K562 (cell line): ENCODE data around the gene MXRA7. TPM values are rescaled to one million over a fixed set of nuclear protein-coding genes. Genes with fewer than 3 reads are reported as not detected.

Experiments
- CLOCK ChIP-seq: fragments of 250-450 bp; sonication (Bioruptor Pico); IDR thresholded peaks from 2 replicates; pipeline ENCODE4 v1.4.0; 2020; ENCODE audit warnings: mild to moderate bottlenecking, moderate library complexity, borderline replicate concordance
- COPS2 ChIP-seq: fragments of 450-650 bp; conservative IDR thresholded peaks from 2 replicates; pipeline ENCODE4 v1.6.1; 2016; ENCODE audit warnings: mild to moderate bottlenecking, moderate library complexity
- DPF2 ChIP-seq: fragments of 450-650 bp; IDR thresholded peaks from 2 replicates; pipeline ENCODE4 v1.6.1; 2016
- E2F1 ChIP-seq: sonication (generic); formaldehyde crosslinking; IDR thresholded peaks from 2 replicates; pipeline ENCODE4 v1.8.1; 2023; ENCODE audit warnings: mild to moderate bottlenecking, missing genetic modification reagents, moderate library complexity
- EHMT2 ChIP-seq: fragments of 450-650 bp; IDR thresholded peaks from 2 replicates; pipeline ENCODE4 v1.6.1; 2018; ENCODE audit warnings: antibody characterized with exemption
- ERF ChIP-seq: fragments of 450-650 bp; formaldehyde crosslinking; IDR thresholded peaks from 2 replicates; pipeline ENCODE4 v1.4.0; 2020; ENCODE audit warnings: mild to moderate bottlenecking, mixed read lengths
- ESRRB ChIP-seq: fragments of 250-450 bp; sonication (Bioruptor Pico); IDR thresholded peaks from 2 replicates; pipeline ENCODE4 v1.5.0; 2020; ENCODE audit warnings: mild to moderate bottlenecking, moderate library complexity, borderline replicate concordance
- FOXK1 ChIP-seq: sonication (generic); formaldehyde crosslinking; IDR thresholded peaks from 2 replicates; pipeline ENCODE4 v1.8.0; 2022; ENCODE audit warnings: missing genetic modification reagents, mild to moderate bottlenecking, borderline replicate concordance
- GMEB1 ChIP-seq: fragments of 250-450 bp; sonication (Bioruptor Pico); IDR thresholded peaks from 2 replicates; pipeline ENCODE4 v1.4.0; 2020; ENCODE audit warnings: mild to moderate bottlenecking
- KDM5B ChIP-seq: fragments of 200-600 bp; sonication (generic); IDR thresholded peaks from 2 replicates; pipeline ENCODE4 v1.6.1; 2012; ENCODE audit warnings: low read depth, mild to moderate bottlenecking, moderate library complexity, low read length, control low read depth, inconsistent platforms; ENCODE audit not compliant: insufficient replicate concordance
- L3MBTL2 ChIP-seq: fragments of 450-650 bp; IDR thresholded peaks from 2 replicates; pipeline ENCODE4 v1.6.1; 2016; ENCODE audit warnings: mild to moderate bottlenecking, moderate library complexity
- MEIS2 ChIP-seq: fragments of 450-650 bp; IDR thresholded peaks from 2 replicates; pipeline ENCODE4 v1.6.1; 2014; ENCODE audit warnings: mild to moderate bottlenecking; ENCODE audit not compliant: partially characterized antibody
- NBN ChIP-seq: fragments of 450-650 bp; IDR thresholded peaks from 2 replicates; pipeline ENCODE4 v1.6.1; 2016; ENCODE audit warnings: low read depth, mild to moderate bottlenecking
- PTRF ChIP-seq: fragments of 450-650 bp; IDR thresholded peaks from 2 replicates; pipeline ENCODE4 v1.6.1; 2016; ENCODE audit warnings: mild to moderate bottlenecking, missing genetic modification characterization, missing compliant biosample characterization
- RAD51 ChIP-seq: fragments of 450-650 bp; IDR thresholded peaks from 2 replicates; pipeline ENCODE4 v1.7.1; 2016; ENCODE audit warnings: low read depth, mild to moderate bottlenecking, borderline replicate concordance
- RBM17 ChIP-seq: fragments of 200-400 bp; formaldehyde crosslinking; IDR thresholded peaks from 2 replicates; pipeline ENCODE4 v1.6.1; 2017; ENCODE audit warnings: low read depth, mild to moderate bottlenecking, low read length, borderline replicate concordance
- SMAD4 ChIP-seq: fragments of 250-450 bp; sonication (Bioruptor Pico); conservative IDR thresholded peaks from 2 replicates; pipeline ENCODE4 v1.8.0; 2021; ENCODE audit warnings: inconsistent platforms, mild to moderate bottlenecking, moderate library complexity
- SUPT5H ChIP-seq: fragments of 450-650 bp; IDR thresholded peaks from 2 replicates; pipeline ENCODE4 v1.6.1; 2016
- ZKSCAN1 ChIP-seq: fragments of 150-350 bp; IDR thresholded peaks from 2 replicates; pipeline ENCODE4 v1.6.1; 2016; ENCODE audit warnings: low read depth, low read length
- ZNF253 ChIP-seq: fragments of 250-450 bp; sonication (Bioruptor Pico); conservative IDR thresholded peaks from 2 replicates; pipeline ENCODE4 v1.6.1; 2021; ENCODE audit warnings: mild to moderate bottlenecking
- ZNF584 ChIP-seq: fragments of 200-800 bp; sonication (Bioruptor generic); IDR thresholded peaks from 2 replicates; pipeline ENCODE4 v1.6.1; 2016; ENCODE audit warnings: low read depth, mild to moderate bottlenecking, missing genetic modification characterization, missing compliant biosample characterization
- ZNF766 ChIP-seq: fragments of 200-800 bp; sonication (Bioruptor generic); conservative IDR thresholded peaks from 2 replicates; pipeline ENCODE4 v1.6.1; 2016; ENCODE audit warnings: missing genetic modification characterization, missing compliant biosample characterization
- polyA plus RNA-seq, 8 experiments: library from polyadenylated mRNA; depleted of rRNA in 4 of 8; stranded (reverse) in 5 of 8; unstranded in 3 of 8; fragments of >200 nt; fragmentation: Nextera tagmentation in 2 of 8; fragmentation: Illumina TruSeq in 1 of 8; extraction: Ambion mirVana in 2 of 8; extraction: Trizol in 1 of 8; gene quantifications; 2 replicates each; pipeline versions ENCODE4 v1.2.1 to v1.2.3, GENCODE V29; 2011 to 2014; ENCODE audit warnings: inconsistent platforms in 1 of 8, missing spikeins in 1 of 8
- total RNA-seq, 7 experiments: library from RNA; depleted of rRNA in 6 of 7; stranded (reverse); fragments of >200 nt in 6 of 7; fragmentation: Illumina TruSeq in 2 of 7; extraction: Trizol in 2 of 7; gene quantifications; 2 replicates each; pipeline versions ENCODE4 v1.2.1 to v1.2.3, GENCODE V29; 2011 to 2021; ENCODE audit warnings: low replicate concordance in 1 of 7
- TF ChIP-seq, protein P1 (sequence below), 2 experiments: fragments of 250-450 bp in 1 of 2; fragments of 450-650 bp in 1 of 2; sonication (Bioruptor Pico) in 1 of 2; IDR thresholded peaks; 2 replicates each; pipeline versions ENCODE4 v1.6.1 to v1.8.0; 2016 to 2021; ENCODE audit warnings: mild to moderate bottlenecking in 2 of 2, moderate library complexity in 2 of 2, missing compliant biosample characterization in 1 of 2, missing genetic modification characterization in 1 of 2

The MXRA7 gene
- total and polyA plus RNA-seq, 9 of the 15 experiments (the other 6 are each of a cell fraction or from before 2014, with no cell fraction given) = 2.6 to 38.4 (median 14.3) TPM

GRCh38 chr17:76643553-76644148 lies 67.1 kb downstream of the MXRA7 start, which contains the start of gene ST6GALNAC1 (continued):
- TF ChIP-seq, protein P1, sequence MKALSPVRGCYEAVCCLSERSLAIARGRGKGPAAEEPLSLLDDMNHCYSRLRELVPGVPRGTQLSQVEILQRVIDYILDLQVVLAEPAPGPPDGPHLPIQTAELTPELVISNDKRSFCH (CRISPR knock-in tag; IDR thresholded peaks at IDR 0.05) = no peak
- TF ChIP-seq, protein P1 (tag; IDR thresholded peaks at IDR 0.05) = 0 out of 2 replicates have a peak, but pooled peaks have one; percentile 58
- no peak for TF ChIP-seq ZNF253 (CRISPR knock-in tag)
- TF ChIP-seq RAD51 = no peak
- 0 out of 2 replicates have a peak, but pooled peaks have one; percentile 57 for TF ChIP-seq PTRF
- peak; percentile 38 for TF ChIP-seq MEIS2
- TF ChIP-seq ERF = peak; percentile 33; the same call in 1 of the 2 replicates
- peak; percentile 73 for TF ChIP-seq ZNF766
- no peak for TF ChIP-seq CLOCK (CRISPR knock-in tag)
- peak; percentile 79; the same call in 1 of the 2 replicates for TF ChIP-seq DPF2
- TF ChIP-seq SMAD4 (CRISPR knock-in tag) = peak; percentile 53; the same call in 1 of the 2 replicates
- 0 out of 2 replicates have a peak, but pooled peaks have one; percentile 70 for TF ChIP-seq ZNF584 (CRISPR knock-in tag)
- 0 out of 2 replicates have a peak, but pooled peaks have one; percentile 26 for TF ChIP-seq ZKSCAN1
- TF ChIP-seq RBM17 = no peak
- TF ChIP-seq L3MBTL2 = peak; percentile 92
- TF ChIP-seq GMEB1 (CRISPR knock-in tag) = peak; percentile 6; the same call in 1 of the 2 replicates
- TF ChIP-seq E2F1 (CRISPR knock-in tag) = no peak; the same call in 1 of the 2 replicates
- peak; percentile 83 for TF ChIP-seq KDM5B
- TF ChIP-seq SUPT5H = peak; percentile 88
- no peak for TF ChIP-seq COPS2
- no peak; the same call in 1 of the 2 replicates for TF ChIP-seq NBN
- TF ChIP-seq ESRRB (CRISPR knock-in tag) = no peak
- TF ChIP-seq FOXK1 (CRISPR knock-in tag) = 0 out of 2 replicates have a peak, but pooled peaks have one; percentile 26
- TF ChIP-seq EHMT2 = peak; percentile 89
